DMS 273 treated with DMSO at 0.1 percent for 48 hours (cell line): Measurements from ENCODE around the gene RALY.
A peak's percentile ranks its signal among the peaks of the same experiment; 100 is the strongest.

ENCODE experiments used
- DNase-seq: peaks from one replicate; lab custom pipeline; 2025; lab: John Stamatoyannopoulos, UW

RALY gene

GRCh38 chr20:33993576-33994221 lies at the start of gene RALY:
RALY (plus strand) TSS chr20:33993911; CDS start chr20:34072075, 78,164 bp downstream.
- DNase-seq = no peak

- no peak for DNase-seq
These were observed 48.8 kb upstream of the RALY start for GRCh38 chr20:33944914-33945313.

GRCh38 chr20:33945391-33946081 lies 48.2 kb upstream of the RALY start:
- no peak for DNase-seq

- peak; percentile 44 for DNase-seq
These were observed 45.9 kb upstream of the RALY start for GRCh38 chr20:33947709-33948295.

GRCh38 chr20:33948480-33948879 lies 45.2 kb upstream of the RALY start:
- no peak for DNase-seq

GRCh38 chr20:33951171-33951570 lies 42.5 kb upstream of the RALY start:
- no peak for DNase-seq

GRCh38 chr20:33954504-33954903 lies 39.2 kb upstream of the RALY start:
- DNase-seq = no peak

- no peak for DNase-seq
These were observed 30.0 kb upstream of the RALY start for GRCh38 chr20:33963751-33964150.

GRCh38 chr20:33964441-33964840 lies 29.3 kb upstream of the RALY start:
- DNase-seq = no peak

- DNase-seq = no peak
These were observed 26.6 kb upstream of the RALY start for GRCh38 chr20:33967126-33967525.

GRCh38 chr20:33969563-33969962 lies 24.1 kb upstream of the RALY start:
- no peak for DNase-seq

- DNase-seq = no peak
These were observed 23.5 kb upstream of the RALY start for GRCh38 chr20:33970229-33970628.

- no peak for DNase-seq
These were observed 22.4 kb upstream of the RALY start for GRCh38 chr20:33971147-33971975.

- DNase-seq = no peak
These were observed 16.8 kb upstream of the RALY start for GRCh38 chr20:33976959-33977358.

GRCh38 chr20:33977535-33977934 lies 16.2 kb upstream of the RALY start:
- no peak for DNase-seq

GRCh38 chr20:33979094-33979493 lies 14.6 kb upstream of the RALY start:
- no peak for DNase-seq

- DNase-seq = no peak
These were observed 12.4 kb upstream of the RALY start for GRCh38 chr20:33981347-33981746.

- no peak for DNase-seq
These were observed 11.7 kb upstream of the RALY start for GRCh38 chr20:33981964-33982363.

GRCh38 chr20:33983371-33983770 lies 10.3 kb upstream of the RALY start:
- DNase-seq = no peak

GRCh38 chr20:33984182-33984719 lies 9.5 kb upstream of the RALY start:
- DNase-seq = no peak

- no peak for DNase-seq
These were observed 8.4 kb upstream of the RALY start for GRCh38 chr20:33985280-33985679.

GRCh38 chr20:33985830-33986229 lies 7.9 kb upstream of the RALY start:
- no peak for DNase-seq
